NOMO-1 treated with dmso at 0.1 percent for 144 hours (cell line): ENCODE data around the gene DGKI.
"Not testable (repeated sequence)": the region's sequence is repeated elsewhere in the genome, so short reads cannot be mapped to it uniquely, and the experiment has no call there.

Source experiments
- DNase-seq: peaks from one replicate; lab custom pipeline; 2025; ENCODE audit not compliant: unreplicated experiment; lab: John Stamatoyannopoulos, UW

DGKI gene

DNA sequence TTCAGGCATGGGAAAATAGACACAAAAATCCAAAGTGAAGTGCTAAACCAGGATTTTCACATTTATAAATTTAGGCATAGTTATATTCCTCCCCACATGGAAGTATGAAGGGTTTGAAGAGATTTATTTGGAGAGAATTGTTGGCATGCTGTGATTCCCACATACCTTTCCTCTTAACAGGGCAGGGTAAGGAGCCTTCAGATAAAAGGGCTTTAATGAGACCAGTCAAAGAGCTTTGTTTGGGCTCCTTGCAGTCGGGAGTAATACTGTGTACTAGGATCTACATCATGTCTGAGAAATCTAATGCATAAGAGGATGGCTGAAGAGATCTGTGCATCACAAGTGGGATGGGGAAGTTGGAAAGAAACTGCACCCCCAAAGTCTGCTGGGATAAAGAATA lies 362.4 kb downstream of the DGKI start:
- DNase-seq, result no peak

DNA sequence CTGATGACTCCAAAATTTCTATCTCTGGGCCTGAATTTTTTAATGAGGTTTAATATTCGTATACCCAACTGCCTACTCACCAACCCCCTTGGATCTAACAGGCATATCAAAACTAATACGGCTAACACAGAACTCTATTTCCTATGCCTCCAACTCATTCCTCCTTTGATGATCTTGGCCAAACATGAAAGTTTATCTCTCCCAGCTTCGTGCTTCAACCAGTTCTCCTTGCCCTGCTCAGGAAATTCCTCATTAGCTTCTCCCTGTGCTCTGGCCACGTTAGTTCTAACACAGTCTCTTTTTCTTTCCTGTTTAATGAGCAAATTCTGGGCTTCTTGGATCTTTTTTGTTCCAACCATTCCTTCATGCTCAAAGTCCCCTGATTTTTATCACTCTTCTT lies 364.3 kb downstream of the DGKI start:
- DNase-seq, result no peak

DNA sequence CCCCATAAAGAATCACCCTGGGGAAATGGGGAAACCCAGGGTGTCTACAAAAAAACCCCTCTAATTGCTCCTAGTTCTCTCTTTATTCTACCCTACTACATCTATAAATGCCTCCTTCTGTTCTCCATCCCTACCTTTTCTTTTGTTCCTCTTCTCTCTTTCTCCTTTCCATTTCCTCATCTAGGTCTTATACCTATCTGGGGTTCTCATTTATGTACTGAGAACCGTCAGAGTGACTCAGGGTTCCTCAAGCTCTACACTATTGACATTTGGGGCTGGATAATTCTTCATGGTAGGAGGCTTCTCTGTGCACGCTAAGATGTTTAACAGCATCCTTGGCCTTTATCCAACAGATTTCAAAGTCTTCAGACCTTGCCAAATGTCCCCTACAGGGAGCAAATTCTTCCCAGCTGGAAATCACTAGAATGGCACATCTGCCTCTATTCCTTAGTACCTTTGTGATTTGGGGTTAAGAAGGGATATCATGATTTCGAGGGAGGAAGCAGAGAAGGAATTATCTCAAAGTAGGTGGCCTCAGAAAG lies 365.9 kb downstream of the DGKI start:
- DNase-seq, result no peak

DNA sequence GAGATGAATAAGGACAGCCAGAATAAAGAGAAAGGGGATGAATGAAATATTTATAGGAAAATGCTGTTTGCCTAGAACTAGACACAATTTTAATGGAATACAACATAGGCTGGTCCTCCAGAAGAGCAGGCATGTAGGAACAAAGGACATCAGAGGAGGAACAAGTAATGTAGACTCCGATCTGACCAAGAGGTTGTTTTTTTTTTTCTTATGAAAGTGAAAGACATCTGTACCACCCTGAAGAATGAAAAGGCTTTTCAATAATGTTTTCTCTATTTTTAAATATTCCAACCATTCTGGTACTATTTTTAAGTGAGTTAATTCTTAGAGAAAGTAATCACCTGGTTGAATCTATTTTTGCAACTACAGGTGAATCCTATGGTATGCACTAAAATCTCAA lies 366.4 kb downstream of the DGKI start:
- DNase-seq, result no peak

DNA sequence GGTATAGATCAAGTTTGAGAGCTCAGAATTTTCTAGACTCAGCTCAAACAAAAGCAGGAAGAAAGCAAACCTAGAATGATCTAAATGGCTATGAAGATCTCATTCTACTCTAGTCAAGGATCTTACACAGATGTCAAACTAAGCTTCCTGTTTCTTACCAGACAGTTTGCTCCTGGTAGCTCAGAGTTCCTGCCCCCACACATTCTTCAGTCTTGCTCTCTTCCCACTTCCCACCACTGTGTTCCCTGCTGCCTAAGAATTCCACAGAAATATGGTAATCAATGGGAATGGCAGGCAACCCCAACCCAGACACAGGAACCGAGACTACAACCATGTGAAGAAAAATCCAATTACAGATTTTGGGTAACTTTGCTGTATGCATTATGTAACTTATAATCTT lies 369.8 kb downstream of the DGKI start:
- no peak for DNase-seq

DNA sequence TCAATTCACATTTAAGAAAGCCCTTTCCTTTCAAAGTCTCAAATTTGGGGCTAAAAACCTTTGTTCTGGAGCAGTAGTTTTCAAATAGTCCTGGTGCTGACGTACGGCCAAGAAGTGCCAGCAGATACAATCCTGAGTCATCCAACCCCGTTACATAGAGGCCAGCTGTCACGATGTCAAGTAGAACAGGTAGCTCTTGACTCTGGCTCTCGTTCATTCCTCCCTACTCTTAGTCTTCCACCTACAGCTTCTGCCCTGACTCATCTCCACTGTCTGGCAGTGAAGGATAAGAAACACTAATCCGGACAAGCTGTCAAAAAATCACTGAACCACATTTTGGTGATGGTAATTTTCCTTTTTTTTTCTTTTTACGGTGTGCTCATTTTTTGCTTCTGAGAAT lies 370.8 kb downstream of the DGKI start:
- DNase-seq, result no peak

DNA sequence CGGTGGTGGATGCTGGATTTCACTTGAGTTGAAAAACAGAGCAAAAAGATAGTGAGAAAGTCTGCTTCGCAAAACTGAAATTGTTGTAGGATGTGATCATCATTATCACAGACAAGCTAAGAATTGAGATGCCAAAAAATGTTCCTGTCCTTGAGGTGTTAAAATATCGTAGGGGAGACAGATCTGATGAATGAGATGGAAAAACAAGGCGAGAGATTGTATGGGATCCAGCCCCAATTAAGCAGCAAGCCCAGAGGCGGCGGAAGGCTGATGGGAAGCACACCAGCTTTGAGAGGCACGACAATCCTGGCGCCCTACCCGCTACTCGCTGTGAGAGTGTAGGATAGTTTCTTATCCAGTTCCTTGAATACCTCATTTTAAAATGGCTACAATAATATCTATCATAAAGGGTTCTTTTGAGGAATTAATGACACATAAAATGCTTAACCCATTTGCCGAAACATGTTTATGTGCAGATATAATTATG lies 372.2 kb downstream of the DGKI start:
- no peak for DNase-seq

DNA sequence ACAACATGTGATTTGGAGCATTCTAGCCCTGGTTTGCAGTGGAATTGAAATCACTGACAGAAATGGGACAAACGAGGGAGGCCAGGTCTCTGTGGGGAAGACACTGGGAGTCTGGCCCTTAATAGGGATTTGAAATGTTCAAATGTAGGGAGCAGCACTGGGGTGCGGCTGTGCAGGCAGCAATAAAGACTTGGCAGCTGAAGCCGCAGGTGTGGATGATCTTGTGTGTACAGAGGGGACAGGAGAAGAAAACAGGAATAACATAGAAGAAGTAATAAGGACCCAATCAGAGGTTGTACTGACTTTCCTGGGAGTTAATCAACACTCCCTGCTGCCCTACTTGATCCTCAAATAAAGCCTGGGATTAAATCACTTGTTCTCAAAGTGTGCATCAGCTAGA lies 375.6 kb downstream of the DGKI start:
- DNase-seq, result no peak

DNA sequence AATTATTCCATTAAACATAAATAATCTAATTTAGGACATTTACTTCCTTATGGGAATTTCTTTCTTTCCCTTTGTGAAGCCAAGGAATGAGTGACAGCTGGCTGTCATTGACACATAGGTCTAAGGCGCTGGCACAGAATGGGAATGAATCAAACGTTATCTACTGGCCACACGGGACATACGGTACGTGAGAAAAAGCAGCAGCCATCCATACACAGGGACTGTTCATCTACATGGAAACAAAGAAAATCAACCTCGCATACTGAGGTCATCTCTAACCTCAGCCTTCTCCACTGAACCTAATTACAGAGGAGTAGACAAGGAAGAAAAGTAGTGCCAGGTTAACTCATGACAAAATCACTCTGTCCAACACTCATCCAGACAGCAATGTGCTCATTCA lies 376.9 kb downstream of the DGKI start:
- no peak for DNase-seq

DNA sequence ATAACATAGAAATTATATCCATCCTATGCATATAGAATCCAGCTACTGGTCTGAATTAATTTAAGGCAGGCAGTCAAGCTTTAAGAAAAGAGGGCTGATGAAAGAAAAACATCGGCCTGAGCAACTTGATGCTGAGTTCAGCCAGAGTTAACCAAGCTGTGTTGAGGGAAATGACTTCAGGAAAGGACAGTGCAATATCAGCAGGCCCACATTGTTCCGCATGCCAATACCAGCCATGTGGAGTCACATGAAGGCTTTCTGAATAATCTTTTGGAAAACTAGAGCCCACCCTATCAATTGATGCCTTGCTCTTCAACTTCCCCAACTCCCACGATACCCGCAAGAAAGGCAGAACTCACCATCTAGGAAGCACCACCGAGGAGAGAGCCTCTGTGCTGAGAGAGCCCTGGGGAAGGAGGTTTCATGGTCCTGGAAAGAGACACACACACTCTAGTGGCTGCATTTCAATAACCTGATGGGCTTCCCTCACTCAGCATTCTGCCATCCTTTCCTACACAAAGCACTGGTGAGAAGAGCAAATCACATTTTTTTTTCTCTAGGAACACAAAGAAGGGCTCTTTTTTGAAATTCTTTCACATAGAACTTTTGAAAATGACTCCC lies 377.5 kb downstream of the DGKI start:
- no peak for DNase-seq

DNA sequence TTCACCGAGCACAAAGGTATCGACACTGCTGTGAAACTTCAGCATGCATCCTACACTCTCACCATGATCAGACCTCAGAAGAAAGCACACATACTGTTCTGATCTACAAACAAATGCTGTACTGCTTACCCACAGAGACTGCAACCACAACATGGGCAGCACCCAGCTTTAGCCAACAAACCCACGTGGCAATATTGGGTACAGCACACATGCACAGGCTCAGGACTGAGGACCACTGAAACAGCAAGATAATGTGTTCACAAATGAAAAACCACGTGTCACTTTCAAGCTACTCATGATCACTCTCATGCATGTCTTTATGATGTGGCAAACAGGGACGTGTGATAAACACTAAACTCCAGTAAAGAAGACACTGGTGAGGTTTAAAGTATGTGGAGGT lies 383.9 kb downstream of the DGKI start:
- DNase-seq, result no peak

DNA sequence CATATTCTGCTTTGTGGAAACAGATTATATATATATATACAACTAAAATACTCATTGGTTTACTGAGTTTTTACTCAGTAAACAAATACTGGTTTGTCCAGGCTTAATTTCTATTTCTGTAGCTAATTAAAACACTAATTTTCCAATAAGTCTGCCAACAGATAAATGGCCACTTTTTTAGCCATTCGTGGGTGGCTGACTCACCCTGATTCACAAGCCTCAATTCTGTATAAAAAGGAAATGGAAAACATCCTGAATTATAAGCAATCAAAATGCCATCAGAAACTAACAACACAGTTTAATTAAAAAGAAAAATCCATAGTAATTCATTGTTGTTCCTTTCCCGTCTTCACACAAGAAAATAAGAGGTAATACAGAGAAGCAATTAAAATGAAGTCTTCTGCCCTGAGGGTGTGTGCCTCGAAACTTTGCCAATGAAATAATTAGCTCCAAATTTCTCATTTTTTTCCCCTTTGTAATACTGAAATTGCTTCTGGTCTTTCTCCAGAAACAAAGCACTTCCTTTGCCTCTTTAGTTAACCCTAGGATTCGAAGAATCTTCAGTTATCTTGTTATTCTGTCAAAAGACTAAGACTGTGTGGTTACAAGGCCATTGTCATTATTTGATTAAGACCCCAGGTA lies 384.6 kb downstream of the DGKI start:
- no peak for DNase-seq

DNA sequence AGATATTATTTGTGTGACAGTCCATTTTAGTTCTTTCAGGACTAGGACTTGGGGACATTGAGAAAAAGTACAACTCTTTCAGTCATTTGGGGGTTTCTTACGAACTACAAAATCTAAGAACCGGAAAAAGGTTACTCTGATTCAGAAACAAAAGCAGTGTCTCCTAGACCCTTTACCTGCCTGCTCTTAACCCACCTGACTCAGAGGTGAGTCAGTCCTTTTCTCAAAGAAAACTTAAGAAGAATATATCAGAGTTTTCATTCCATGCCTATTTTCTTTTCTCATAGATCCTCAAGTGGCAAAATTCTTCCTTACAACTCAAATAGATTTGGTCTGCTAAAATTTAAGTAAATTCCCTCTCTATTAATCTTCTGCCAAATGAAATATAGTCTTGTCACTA lies 388.4 kb downstream of the DGKI start:
- DNase-seq, result no peak

DNA sequence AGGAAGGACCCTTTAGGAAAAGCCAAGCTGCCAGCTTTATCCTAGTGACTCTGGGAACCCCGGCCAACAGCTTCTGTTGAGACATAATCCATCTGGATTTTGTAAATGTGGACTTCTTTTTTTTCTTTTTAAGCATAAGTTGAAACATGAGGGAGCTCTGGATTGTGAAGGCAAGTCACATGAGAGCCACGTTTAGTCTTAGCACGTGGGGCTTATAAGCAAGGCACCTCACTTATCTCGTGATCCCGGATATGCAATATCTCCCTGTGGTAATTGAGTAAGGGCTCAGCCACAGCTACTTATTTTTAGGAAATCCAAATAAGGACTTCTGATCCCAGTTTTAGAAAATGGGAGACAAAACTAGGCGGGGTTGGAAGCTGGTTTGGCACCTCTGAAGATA lies 392.0 kb downstream of the DGKI start:
- no peak for DNase-seq

DNA sequence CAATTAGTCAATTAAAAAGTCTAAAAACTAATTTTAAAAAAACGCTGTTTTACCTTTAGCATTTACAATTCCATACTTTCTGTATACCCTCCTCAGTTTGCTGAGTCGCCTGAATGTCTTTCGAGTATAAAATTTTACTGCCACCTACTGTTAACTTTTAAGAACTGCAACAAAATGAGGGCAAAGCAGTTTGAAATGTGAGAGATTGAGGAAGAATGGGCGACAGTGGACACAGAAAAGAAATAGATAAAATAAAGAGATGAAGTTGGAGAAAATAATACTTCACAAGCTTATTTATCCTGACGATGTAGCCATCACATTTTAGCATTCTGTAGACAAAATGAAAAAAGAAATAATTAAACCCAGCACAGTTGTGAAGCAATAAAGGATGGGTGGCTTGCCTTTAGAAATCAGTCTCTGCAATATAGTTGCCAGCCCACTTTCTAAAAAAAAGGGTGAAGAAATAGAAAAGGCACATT lies 392.5 kb downstream of the DGKI start:
- DNase-seq, result no peak

DNA sequence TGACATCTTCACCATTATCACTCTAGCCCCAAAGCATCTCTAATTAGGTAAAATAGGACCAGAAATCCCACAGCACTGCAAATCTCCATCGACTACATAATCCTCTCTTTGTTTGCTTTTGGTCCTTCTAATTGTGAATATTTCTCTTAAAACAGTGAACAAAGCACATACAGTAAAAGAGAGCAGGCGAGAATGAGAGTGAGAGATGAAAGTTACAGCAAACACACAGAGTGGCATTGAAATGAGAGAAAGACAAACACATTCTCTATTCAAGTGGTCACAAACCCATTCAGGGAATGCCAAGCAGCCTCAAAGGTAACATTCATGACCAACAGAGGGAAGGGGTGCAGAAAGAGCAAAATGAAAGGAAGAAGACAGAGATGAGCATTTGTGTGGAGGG lies 393.4 kb downstream of the DGKI start:
- no peak for DNase-seq

DNA sequence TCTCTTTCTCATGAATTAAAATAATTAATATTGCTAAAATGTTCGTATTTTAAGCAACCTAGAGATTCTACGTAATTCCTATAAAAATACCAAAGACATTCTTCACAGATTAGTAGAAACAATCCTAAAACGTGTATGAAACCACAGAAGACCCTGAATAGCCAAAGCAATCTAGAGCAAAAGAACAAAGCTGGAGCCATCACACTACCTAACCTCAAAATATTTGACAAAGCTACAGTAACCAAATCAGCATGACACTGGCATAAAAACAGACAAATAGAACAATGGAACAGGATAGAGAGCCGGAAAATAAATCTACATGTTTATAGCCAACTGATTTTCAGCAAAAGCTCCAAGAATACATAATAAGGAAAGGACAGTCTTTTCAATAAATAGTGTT lies 397.8 kb downstream of the DGKI start:
- DNase-seq, result no peak

DNA sequence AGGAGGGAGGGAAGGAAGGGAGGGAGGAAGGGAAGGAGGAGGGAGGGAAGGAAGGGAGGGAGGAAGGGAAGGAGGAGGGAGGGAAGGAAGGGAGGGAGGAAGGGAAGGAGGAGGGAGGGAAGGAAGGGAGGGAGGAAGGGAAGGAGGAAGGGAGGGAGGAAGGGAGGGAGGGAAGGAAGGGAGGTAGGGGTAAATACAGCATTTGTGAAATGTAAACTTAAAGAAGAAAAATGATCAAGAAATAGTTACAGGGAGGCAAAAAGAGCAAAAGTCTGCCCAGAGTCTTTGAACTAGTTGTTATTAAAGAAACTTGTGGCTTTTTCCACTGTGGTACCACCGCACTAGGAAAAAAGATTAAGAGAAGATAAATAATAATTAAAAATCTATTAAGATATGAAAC lies 398.2 kb downstream of the DGKI start:
- DNase-seq, result not testable (repeated sequence)

DNA sequence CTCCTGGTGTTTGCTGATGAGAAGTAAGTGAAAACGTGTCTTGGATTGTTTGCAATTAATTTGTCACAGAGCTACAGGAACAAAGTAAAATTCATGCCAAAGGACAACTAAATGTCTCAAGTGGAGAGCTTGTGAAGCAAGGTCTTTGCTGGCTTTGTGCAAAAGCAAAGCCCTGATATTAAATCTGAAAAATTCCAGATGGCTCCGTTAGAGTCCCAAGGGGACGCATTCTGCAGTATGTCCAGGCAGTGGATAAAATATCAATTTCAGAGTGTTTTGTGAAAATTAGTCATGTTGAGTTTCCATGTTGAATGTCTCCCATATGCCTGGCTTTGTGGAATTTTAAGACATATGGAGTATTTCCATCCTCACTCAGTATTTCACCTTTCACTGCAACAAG lies 400.7 kb downstream of the DGKI start:
- DNase-seq, result no peak

DNA sequence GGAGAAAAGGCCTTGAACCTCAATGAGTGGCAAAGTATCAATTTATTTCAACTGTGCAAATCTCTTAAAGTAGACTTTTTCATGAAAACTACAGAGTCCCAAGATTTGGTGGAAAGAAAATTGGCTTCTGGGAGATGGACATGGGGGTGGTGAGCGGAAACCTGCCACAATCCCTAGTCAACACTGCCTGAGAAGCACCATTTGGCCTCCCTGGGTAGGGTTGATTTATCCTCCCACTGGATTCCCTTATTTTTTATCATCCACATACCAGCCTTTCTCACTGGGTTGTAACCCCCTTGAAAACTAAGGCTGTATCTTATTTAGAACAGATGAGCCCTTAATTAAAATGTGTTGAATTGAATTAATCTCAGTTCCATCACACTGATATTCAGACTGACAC lies 401.5 kb downstream of the DGKI start:
- DNase-seq, result no peak

DNA sequence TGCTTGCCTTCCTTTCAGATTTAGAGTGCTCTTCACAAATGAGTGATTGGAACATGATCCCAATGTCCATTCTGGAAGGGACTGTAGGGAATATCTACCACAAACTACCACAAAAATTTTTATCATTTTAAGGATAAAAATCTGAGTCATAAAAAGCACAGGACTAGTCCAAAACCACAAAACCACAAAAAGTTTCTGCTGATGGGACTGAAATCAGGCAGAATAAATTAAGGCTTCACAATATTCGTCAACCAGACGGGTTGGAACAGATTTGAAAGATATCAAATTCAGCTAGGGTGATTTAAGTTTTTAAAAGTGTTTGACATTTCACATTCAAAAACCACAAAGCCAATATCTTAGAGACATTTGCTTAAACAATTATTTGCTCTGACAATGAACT lies 403.2 kb downstream of the DGKI start:
- no peak for DNase-seq

DNA sequence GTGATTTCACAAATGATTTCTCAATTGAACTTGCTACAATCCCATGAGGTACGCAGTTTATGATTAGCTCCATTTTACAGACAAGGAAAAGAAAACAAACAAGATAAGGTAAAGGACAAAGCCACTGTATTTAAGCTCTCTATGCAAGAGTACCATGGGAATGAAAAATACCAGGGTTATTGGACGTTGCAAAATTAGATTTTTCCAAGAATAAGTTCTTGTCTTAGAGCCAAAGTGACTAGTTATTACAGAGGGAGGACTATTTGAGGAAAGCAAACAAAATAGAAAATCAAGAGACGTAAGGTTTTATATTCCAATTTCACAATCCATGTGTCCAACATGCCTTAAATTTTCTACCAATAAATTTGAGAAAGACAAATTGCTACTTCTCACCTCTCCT lies 405.3 kb downstream of the DGKI start:
- DNase-seq, result no peak
